DMS79 treated with DMSO at 0.1 percent for 48 hours (cell line): ENCODE measurements around the gene SLCO3A1.

Experiments
- DNase-seq: peaks from one replicate; lab custom pipeline; 2025; lab: John Stamatoyannopoulos, UW

The SLCO3A1 gene

GRCh38 chr15:91966194-91966552 is 112.7 kb downstream of the SLCO3A1 start:
- no peak for DNase-seq

GRCh38 chr15:91967935-91968606 is 114.6 kb downstream of the SLCO3A1 start:
- DNase-seq, result peak; percentile 16

GRCh38 chr15:91968610-91969009 is 115.1 kb downstream of the SLCO3A1 start:
- DNase-seq, result no peak

GRCh38 chr15:91970142-91970541 is 116.6 kb downstream of the SLCO3A1 start:
- DNase-seq, result no peak

- DNase-seq, result no peak
Observed at GRCh38 chr15:91973481-91973880, 120.0 kb downstream of the SLCO3A1 start.

GRCh38 chr15:91974321-91974720 is 120.8 kb downstream of the SLCO3A1 start:
- DNase-seq, result no peak

- no peak for DNase-seq
Observed at GRCh38 chr15:91975241-91975978, 121.9 kb downstream of the SLCO3A1 start.

GRCh38 chr15:91976966-91977365 is 123.5 kb downstream of the SLCO3A1 start:
- no peak for DNase-seq

- DNase-seq, result no peak
Observed at GRCh38 chr15:91980502-91981267, 127.2 kb downstream of the SLCO3A1 start.

- no peak for DNase-seq
Observed at GRCh38 chr15:91981821-91982800, 128.6 kb downstream of the SLCO3A1 start.

GRCh38 chr15:91983729-91984340 is 130.3 kb downstream of the SLCO3A1 start:
- DNase-seq, result no peak

GRCh38 chr15:91985297-91985696 is 131.8 kb downstream of the SLCO3A1 start:
- DNase-seq, result no peak

GRCh38 chr15:91988071-91988470 is 134.6 kb downstream of the SLCO3A1 start:
- no peak for DNase-seq

- DNase-seq, result no peak
Observed at GRCh38 chr15:91988655-91989054, 135.1 kb downstream of the SLCO3A1 start.

- no peak for DNase-seq
Observed at GRCh38 chr15:91989821-91990220, 136.3 kb downstream of the SLCO3A1 start.

- DNase-seq, result no peak
Observed at GRCh38 chr15:91992945-91993344, 139.4 kb downstream of the SLCO3A1 start.

- DNase-seq, result no peak
Observed at GRCh38 chr15:91995146-91995545, 141.6 kb downstream of the SLCO3A1 start.

GRCh38 chr15:91997163-91997562 is 143.7 kb downstream of the SLCO3A1 start:
- DNase-seq, result no peak

- DNase-seq, result peak; percentile 35
Observed at GRCh38 chr15:92000709-92001108, 147.2 kb downstream of the SLCO3A1 start.

GRCh38 chr15:92001307-92001706 is 147.8 kb downstream of the SLCO3A1 start:
- peak; percentile 57 for DNase-seq

GRCh38 chr15:92002666-92003065 is 149.2 kb downstream of the SLCO3A1 start:
- DNase-seq, result no peak
